Amniotic epithelial cell (primary cell): ENCODE data around the gene ZNF324.
A peak's percentile ranks its signal among the peaks of the same experiment; 100 is the strongest.
"Not testable (repeated sequence)": the region's sequence is repeated elsewhere in the genome, so short reads cannot be mapped to it uniquely, and the experiment has no call there.

Experiments used
- DNase-seq: peaks from one replicate; pipeline ENCODE4 v3.0.0-alpha.2; 2010; ENCODE audit warnings: low read depth

The ZNF324 gene

GRCh38 chr19:58500242-58500641, 33.4 kb downstream of the ZNF324 start:
- no peak for DNase-seq

GRCh38 chr19:58507602-58508223, 40.8 kb downstream of the ZNF324 start:
- not testable (repeated sequence) for DNase-seq

- no peak for DNase-seq
Observed at GRCh38 chr19:58509731-58510083, 42.8 kb downstream of the ZNF324 start.

- DNase-seq: no peak
Observed at GRCh38 chr19:58510084-58510862, 43.4 kb downstream of the ZNF324 start.

GRCh38 chr19:58511353-58512208, 44.7 kb downstream of the ZNF324 start, which contains the start of gene SLC27A5:
Gene SLC27A5, minus strand, starts transcription at chr19:58511992. Its CDS starts 37 bp downstream, at chr19:58511955.
- DNase-seq: no peak

GRCh38 chr19:58513213-58513693, 46.4 kb downstream of the ZNF324 start:
- DNase-seq: no peak

- peak; percentile 83 for DNase-seq
Observed at GRCh38 chr19:58513694-58514563, 47.0 kb downstream of the ZNF324 start.

- no peak for DNase-seq
Observed at GRCh38 chr19:58514564-58515022, 47.7 kb downstream of the ZNF324 start.

- DNase-seq: no peak
Observed at GRCh38 chr19:58515259-58515658, 48.4 kb downstream of the ZNF324 start.

GRCh38 chr19:58516246-58516836, 49.5 kb downstream of the ZNF324 start:
- DNase-seq: no peak

GRCh38 chr19:58516964-58517833, 50.3 kb downstream of the ZNF324 start:
- DNase-seq: no peak

- DNase-seq: no peak
Observed at GRCh38 chr19:58518256-58519086, 51.6 kb downstream of the ZNF324 start.

- DNase-seq: peak; percentile 67
Observed at GRCh38 chr19:58519087-58519354, 52.1 kb downstream of the ZNF324 start.

GRCh38 chr19:58519355-58520256, 52.7 kb downstream of the ZNF324 start, which contains the start of gene ZBTB45:
Gene ZBTB45, minus strand, starts transcription at chr19:58519810. Its CDS starts 2,137 bp downstream, at chr19:58517673.
- DNase-seq: peak; percentile 96

GRCh38 chr19:58520257-58520599, 53.3 kb downstream of the ZNF324 start:
- no peak for DNase-seq

- no peak for DNase-seq
Observed at GRCh38 chr19:58521651-58522050, 54.8 kb downstream of the ZNF324 start.

GRCh38 chr19:58522709-58523108, 55.8 kb downstream of the ZNF324 start:
- no peak for DNase-seq
